Panc1 (cell line): ENCODE measurements around the gene KCNJ14.

Source experiments
- POLR2AphosphoS5 ChIP-seq: IDR thresholded peaks from 2 replicates; pipeline ENCODE4 v1.6.1; 2012; ENCODE audit warnings: mild to moderate bottlenecking, low read depth, low read length, moderate library complexity
- REST ChIP-seq, 2 experiments: IDR thresholded peaks; 2 replicates each; pipeline ENCODE4 v1.6.1; 2011 to 2012; ENCODE audit warnings: low read depth in 2 of 2, control low read depth in 1 of 2, low read length in 1 of 2, mild to moderate bottlenecking in 1 of 2, moderate library complexity in 1 of 2; ENCODE audit not compliant: insufficient read depth in 1 of 2
- SIN3A ChIP-seq: IDR thresholded peaks from 2 replicates; pipeline ENCODE4 v1.6.1; 2012; ENCODE audit warnings: low read depth, mild to moderate bottlenecking, low read length, moderate library complexity, borderline replicate concordance; ENCODE audit not compliant: insufficient read depth
- TCF7L2 ChIP-seq: IDR thresholded peaks from 2 replicates; pipeline ENCODE4 v1.6.1; 2011; ENCODE audit warnings: mild to moderate bottlenecking, low read depth, low read length, inconsistent platforms
- TF ChIP-seq, protein P1 (sequence below): fragments of 450-650 bp; IDR thresholded peaks from 2 replicates; pipeline ENCODE4 v1.5.1; 2017; ENCODE audit warnings: mild to moderate bottlenecking

GRCh38 chr19:48495396-48495795, 40.0 kb downstream of the KCNJ14 start:
- TF ChIP-seq, protein P1, sequence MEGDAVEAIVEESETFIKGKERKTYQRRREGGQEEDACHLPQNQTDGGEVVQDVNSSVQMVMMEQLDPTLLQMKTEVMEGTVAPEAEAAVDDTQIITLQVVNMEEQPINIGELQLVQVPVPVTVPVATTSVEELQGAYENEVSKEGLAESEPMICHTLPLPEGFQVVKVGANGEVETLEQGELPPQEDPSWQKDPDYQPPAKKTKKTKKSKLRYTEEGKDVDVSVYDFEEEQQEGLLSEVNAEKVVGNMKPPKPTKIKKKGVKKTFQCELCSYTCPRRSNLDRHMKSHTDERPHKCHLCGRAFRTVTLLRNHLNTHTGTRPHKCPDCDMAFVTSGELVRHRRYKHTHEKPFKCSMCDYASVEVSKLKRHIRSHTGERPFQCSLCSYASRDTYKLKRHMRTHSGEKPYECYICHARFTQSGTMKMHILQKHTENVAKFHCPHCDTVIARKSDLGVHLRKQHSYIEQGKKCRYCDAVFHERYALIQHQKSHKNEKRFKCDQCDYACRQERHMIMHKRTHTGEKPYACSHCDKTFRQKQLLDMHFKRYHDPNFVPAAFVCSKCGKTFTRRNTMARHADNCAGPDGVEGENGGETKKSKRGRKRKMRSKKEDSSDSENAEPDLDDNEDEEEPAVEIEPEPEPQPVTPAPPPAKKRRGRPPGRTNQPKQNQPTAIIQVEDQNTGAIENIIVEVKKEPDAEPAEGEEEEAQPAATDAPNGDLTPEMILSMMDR: no peak
- TF ChIP-seq SIN3A (no peak), POLR2AphosphoS5 (no peak), REST (IDR thresholded peaks at IDR 0.05; ENCODE audit: insufficient read depth in 1 of 2, low read depth in 2 of 2, low read length in 1 of 2) (no peak), TCF7L2 (no peak)
